ENCODE measurements around the gene SPINT1.

- TF ChIP-seq POLR2AphosphoS5 (IDR thresholded peaks at IDR 0.05) (no peak), CTCF (IDR thresholded peaks at IDR 0.05) (no peak), EP300 (IDR thresholded peaks at IDR 0.05; ENCODE audit: low read depth) (no peak), POLR2A (IDR thresholded peaks at IDR 0.05) (no peak)
Observed at GRCh38 chr15:40889112-40889511, 45.3 kb downstream of the SPINT1 start.

All from transverse colon (tissue), 4 donors.